SU-DHL-6 (cell line): ENCODE measurements around the gene GET4.

Experiments
- H2AFZ ChIP-seq: fragments of 200-600 bp; sonication (generic); 2 replicates; pipeline ENCODE4 v1.6.1; 2014; ENCODE audit warnings: low read depth, mild to moderate bottlenecking, moderate library complexity, mixed read lengths, antibody characterized with exemption, low read length; ENCODE audit not compliant: severe bottlenecking
- H3F3A ChIP-seq: fragments of 200-600 bp; shearing (Covaris generic); 2 replicates; pipeline ENCODE4 v1.6.0; 2016; ENCODE audit warnings: antibody characterized with exemption, mild to moderate bottlenecking; ENCODE audit not compliant: insufficient read depth
- H3K27ac ChIP-seq: fragments of 200-600 bp; sonication (generic); 2 replicates; pipeline ENCODE4 v1.5.1; 2016; ENCODE audit warnings: low read depth, mild to moderate bottlenecking, low read length, moderate library complexity, mixed read lengths
- H3K27me3 ChIP-seq: fragments of 200-600 bp; sonication (generic), shearing (Covaris generic); 2 replicates; pipeline ENCODE4 v1.6.0; 2014; ENCODE audit warnings: mild to moderate bottlenecking, low read length
- H3K36me3 ChIP-seq: fragments of 200-600 bp; sonication (generic); 2 replicates; pipeline ENCODE4 v1.6.1; 2014; ENCODE audit warnings: mild to moderate bottlenecking, low read length, mixed read lengths
- H3K4me2 ChIP-seq: fragments of 300-600, 200-600 bp; shearing (Covaris generic), sonication (generic); 2 replicates; pipeline ENCODE4 v1.6.0; 2014; ENCODE audit warnings: low read length, low read depth, mild to moderate bottlenecking; ENCODE audit not compliant: poor library complexity, severe bottlenecking
- H3K4me3 ChIP-seq: fragments of 200-600 bp; sonication (generic); 2 replicates; pipeline ENCODE4 v1.5.1; 2014; ENCODE audit warnings: antibody characterized with exemption, low read length, mild to moderate bottlenecking, mixed read lengths; ENCODE audit not compliant: insufficient read depth, poor library complexity, severe bottlenecking
- H3K79me2 ChIP-seq: fragments of 200-600 bp; sonication (generic); 2 replicates; pipeline ENCODE4 v1.6.1; 2014; ENCODE audit warnings: mild to moderate bottlenecking, low read length, moderate library complexity; ENCODE audit not compliant: insufficient read depth
- H3K9ac ChIP-seq: fragments of 200-600 bp; sonication (generic); 2 replicates; pipeline ENCODE4 v1.7.0; 2014; ENCODE audit warnings: mild to moderate bottlenecking, low read length
- H3K9me2 ChIP-seq: fragments of 200-600 bp; sonication (generic); replicated peaks from 2 replicates; pipeline ENCODE4 v1.6.1; 2014; ENCODE audit warnings: low read length; ENCODE audit not compliant: insufficient read depth
- H3K9me3 ChIP-seq: fragments of 200-600 bp; sonication (generic); 2 replicates; pipeline ENCODE4 v1.6.1; 2014; ENCODE audit warnings: low read length, mixed read lengths; ENCODE audit not compliant: insufficient read depth
- H4K20me1 ChIP-seq: fragments of 200-600 bp; sonication (generic); 2 replicates; pipeline ENCODE4 v1.6.1; 2014; ENCODE audit warnings: low read depth, mild to moderate bottlenecking, antibody characterized with exemption, low read length, moderate library complexity, mixed read lengths
- CTCF ChIP-seq: fragments of 200-600 bp; sonication (generic); IDR thresholded peaks from one replicate; pipeline ENCODE4 v1.5.1; 2017; ENCODE audit warnings: antibody characterized with exemption, mild to moderate bottlenecking, low read length, moderate library complexity; ENCODE audit not compliant: insufficient read depth, poor library complexity, severe bottlenecking
- EZH2phosphoT487 ChIP-seq: fragments of 200-600 bp; sonication (generic), shearing (Covaris generic); conservative IDR thresholded peaks from 2 replicates; pipeline ENCODE4 v1.6.1; 2018; ENCODE audit warnings: mild to moderate bottlenecking, antibody characterized with exemption, low read length, moderate library complexity, mixed read lengths

GET4 gene

GRCh38 chr7:931871-932650 is 55.7 kb downstream of the GET4 start:
- Histone ChIP-seq H3K36me3 (no peaks in the 10 kb centered on the region), H3K9ac (no peak overlapping the region), H3K4me2 (no peak overlapping the region), H3K4me3 (no peak overlapping the region), H2AFZ (no peak overlapping the region), H4K20me1 (no peaks in the 10 kb centered on the region), H3K27ac (no peak overlapping the region), H3F3A (no peaks in the 10 kb centered on the region), H3K79me2 (no peaks in the 10 kb centered on the region), H3K9me2 (no peaks in the 10 kb centered on the region), H3K9me3 (no peaks in the 10 kb centered on the region), H3K27me3 (no peaks in the 10 kb centered on the region)
- no peak for TF ChIP-seq EZH2phosphoT487
- TF ChIP-seq CTCF, result no peak

- no peak overlapping the region for H2AFZ ChIP-seq
- no peaks in the 10 kb centered on the region for H3K27me3 ChIP-seq
- no peaks in the 10 kb centered on the region for H3F3A ChIP-seq
- no peak overlapping the region for H3K27ac ChIP-seq
- TF ChIP-seq EZH2phosphoT487 (no peak), CTCF (no peak)
- H3K36me3 ChIP-seq, result no peaks in the 10 kb centered on the region
- H4K20me1 ChIP-seq, result no peaks in the 10 kb centered on the region
- H3K4me2 ChIP-seq, result no peak overlapping the region
- H3K9me2 ChIP-seq, result no peaks in the 10 kb centered on the region
- no peak overlapping the region for H3K4me3 ChIP-seq
- H3K79me2 ChIP-seq, result no peaks in the 10 kb centered on the region
- no peaks in the 10 kb centered on the region for H3K9me3 ChIP-seq
- H3K9ac ChIP-seq, result no peak overlapping the region
Measured at GRCh38 chr7:932651-932975, 56.3 kb downstream of the GET4 start.

DNA sequence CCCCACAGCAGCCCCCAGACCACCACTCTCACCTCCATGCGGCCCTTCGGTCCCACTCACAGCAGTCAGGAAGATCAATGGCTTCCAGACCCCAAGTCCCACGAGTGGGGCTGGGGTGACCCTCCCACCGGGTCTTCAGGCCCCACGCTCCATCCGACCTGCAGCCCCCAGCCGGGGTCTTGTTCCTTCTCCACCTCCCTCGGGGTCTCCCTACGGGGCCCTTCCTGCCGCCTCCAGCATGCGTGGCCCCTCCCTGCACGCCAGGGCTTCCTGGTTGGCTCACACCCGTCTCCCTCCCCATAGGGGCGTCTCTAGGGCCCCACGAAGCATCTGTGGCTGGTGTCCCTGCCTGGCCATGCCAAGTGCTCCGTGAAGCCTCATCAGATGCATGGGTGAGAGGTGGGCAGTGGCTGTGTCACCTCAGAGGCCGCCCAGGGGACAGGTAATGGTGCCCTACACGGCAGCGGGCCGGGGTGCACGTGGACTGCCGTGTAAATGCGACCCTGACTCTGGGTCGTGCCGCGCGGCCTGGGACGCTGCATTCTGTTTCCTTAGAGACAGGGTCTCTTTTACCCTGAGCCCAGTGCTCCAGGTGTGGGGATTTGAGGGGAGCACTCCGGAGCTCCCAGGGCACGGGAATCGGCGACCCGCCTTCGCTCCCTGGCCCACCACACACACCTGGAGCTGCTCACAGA is 58.3 kb downstream of the GET4 start:
- no peaks in the 10 kb centered on the region for H3F3A ChIP-seq
- H3K79me2 ChIP-seq, result no peaks in the 10 kb centered on the region
- H3K4me3 ChIP-seq, result no peak overlapping the region
- H3K9me3 ChIP-seq, result no peaks in the 10 kb centered on the region
- no peak overlapping the region for H2AFZ ChIP-seq
- H3K36me3 ChIP-seq, result no peaks in the 10 kb centered on the region
- no peaks in the 10 kb centered on the region for H3K9me2 ChIP-seq
- TF ChIP-seq CTCF (no peak), EZH2phosphoT487 (no peak)
- H3K9ac ChIP-seq, result no peak overlapping the region
- no peaks in the 10 kb centered on the region for H3K27me3 ChIP-seq
- H4K20me1 ChIP-seq, result no peaks in the 10 kb centered on the region
- no peak overlapping the region for H3K27ac ChIP-seq
- H3K4me2 ChIP-seq, result no peak overlapping the region
